GM12878 (cell line): Measurements from ENCODE around the gene ANKRD11. TPM values are rescaled to one million over a fixed set of nuclear protein-coding genes. Genes with fewer than 3 reads are reported as not detected.

ENCODE experiments used
- BCLAF1 ChIP-seq: fragments of 450-650 bp; IDR thresholded peaks from 2 replicates; pipeline ENCODE4 v1.6.1; 2017; ENCODE audit warnings: antibody characterized with exemption, mild to moderate bottlenecking, moderate library complexity
- CBFB ChIP-seq: IDR thresholded peaks from 2 replicates; pipeline ENCODE4 v1.6.1; 2016; ENCODE audit warnings: antibody characterized with exemption, low read depth
- CHD1 ChIP-seq: IDR thresholded peaks from 2 replicates; pipeline ENCODE4 v1.6.1; 2012; ENCODE audit warnings: low read depth, low read length, improper control_type of control experiment
- E2F4 ChIP-seq: IDR thresholded peaks from 2 replicates; pipeline ENCODE4 v1.6.1; 2012; ENCODE audit warnings: low read depth, low read length, improper control_type of control experiment
- EED ChIP-seq: sonication (generic); IDR thresholded peaks from 2 replicates; pipeline ENCODE4 v1.6.1; 2016; ENCODE audit warnings: antibody characterized with exemption, low read depth
- FOS ChIP-seq: IDR thresholded peaks from 3 replicates; pipeline ENCODE4 v1.6.1; 2011; ENCODE audit warnings: borderline replicate concordance; ENCODE audit not compliant: insufficient read length; ENCODE audit errors: extremely low read depth
- HDAC6 ChIP-seq: fragments of 200-600 bp; sonication (generic); IDR thresholded peaks from one replicate; pipeline ENCODE4 v1.8.0; 2017; ENCODE audit warnings: antibody characterized with exemption; ENCODE audit not compliant: unreplicated experiment
- HDGF ChIP-seq: fragments of 450-650 bp; IDR thresholded peaks from 2 replicates; pipeline ENCODE4 v1.6.1; 2016; ENCODE audit warnings: antibody characterized with exemption
- MLLT1 ChIP-seq: fragments of 450-650 bp; IDR thresholded peaks from 2 replicates; pipeline ENCODE4 v1.6.1; 2016; ENCODE audit warnings: mild to moderate bottlenecking
- NFYA ChIP-seq: IDR thresholded peaks from 2 replicates; pipeline ENCODE4 v1.6.1; 2011; ENCODE audit warnings: low read depth, mild to moderate bottlenecking, low read length, improper control_type of control experiment, borderline replicate concordance
- POLR2A ChIP-seq: IDR thresholded peaks from 2 replicates; pipeline ENCODE4 v1.6.1; 2011; ENCODE audit warnings: low read depth, mild to moderate bottlenecking, low read length
- POU2F2 ChIP-seq: IDR thresholded peaks from 3 replicates; pipeline ENCODE4 v1.6.1; 2011; ENCODE audit warnings: low read depth, mild to moderate bottlenecking, low read length, borderline replicate concordance
- SREBF1 ChIP-seq: IDR thresholded peaks from 2 replicates; pipeline ENCODE4 v1.6.1; 2012; ENCODE audit warnings: mild to moderate bottlenecking, low read length
- YBX1 ChIP-seq: fragments of 450-650 bp; IDR thresholded peaks from 2 replicates; pipeline ENCODE4 v1.6.1; 2016; ENCODE audit warnings: antibody characterized with exemption
- YY1 ChIP-seq: IDR thresholded peaks from 2 replicates; pipeline ENCODE4 v1.6.1; 2011; ENCODE audit warnings: low read depth, mild to moderate bottlenecking, low read length
- polyA plus RNA-seq, 11 experiments: library from polyadenylated mRNA; depleted of rRNA in 4 of 11; unstranded in 6 of 11; stranded (reverse) in 5 of 11; fragments of >200 nt; fragmentation: Nextera tagmentation in 4 of 11; fragmentation: Illumina TruSeq in 1 of 11; extraction: Ambion mirVana in 4 of 11; extraction: Trizol in 1 of 11; gene quantifications; 1 replicate in 1 of 11; 2 replicates in 10 of 11; pipeline versions ENCODE4 v1.2.1 to v1.2.3, GENCODE V29; 2011 to 2016; ENCODE audit warnings: inconsistent platforms in 2 of 11, missing spikeins in 2 of 11, low read depth in 1 of 11
- total RNA-seq, 4 experiments: library from RNA; depleted of rRNA in 3 of 4; stranded (reverse); fragments of >200 nt in 3 of 4; fragmentation: Illumina TruSeq in 1 of 4; extraction: Trizol in 1 of 4; gene quantifications; 2 replicates each; pipeline versions ENCODE4 v1.2.1 to v1.2.3, GENCODE V29; 2013 to 2021
- TF ChIP-seq, protein P1 (sequence below): fragments of 150-350 bp; IDR thresholded peaks from 2 replicates; pipeline ENCODE4 v1.6.1; 2016; ENCODE audit warnings: low read depth, low read length

Gene ANKRD11
- total and polyA plus RNA-seq, 10 of the 15 experiments (the other 5 are each of a cell fraction or from before 2014, with no cell fraction given), result 5.1 to 103 (median 27.4) TPM

DNA sequence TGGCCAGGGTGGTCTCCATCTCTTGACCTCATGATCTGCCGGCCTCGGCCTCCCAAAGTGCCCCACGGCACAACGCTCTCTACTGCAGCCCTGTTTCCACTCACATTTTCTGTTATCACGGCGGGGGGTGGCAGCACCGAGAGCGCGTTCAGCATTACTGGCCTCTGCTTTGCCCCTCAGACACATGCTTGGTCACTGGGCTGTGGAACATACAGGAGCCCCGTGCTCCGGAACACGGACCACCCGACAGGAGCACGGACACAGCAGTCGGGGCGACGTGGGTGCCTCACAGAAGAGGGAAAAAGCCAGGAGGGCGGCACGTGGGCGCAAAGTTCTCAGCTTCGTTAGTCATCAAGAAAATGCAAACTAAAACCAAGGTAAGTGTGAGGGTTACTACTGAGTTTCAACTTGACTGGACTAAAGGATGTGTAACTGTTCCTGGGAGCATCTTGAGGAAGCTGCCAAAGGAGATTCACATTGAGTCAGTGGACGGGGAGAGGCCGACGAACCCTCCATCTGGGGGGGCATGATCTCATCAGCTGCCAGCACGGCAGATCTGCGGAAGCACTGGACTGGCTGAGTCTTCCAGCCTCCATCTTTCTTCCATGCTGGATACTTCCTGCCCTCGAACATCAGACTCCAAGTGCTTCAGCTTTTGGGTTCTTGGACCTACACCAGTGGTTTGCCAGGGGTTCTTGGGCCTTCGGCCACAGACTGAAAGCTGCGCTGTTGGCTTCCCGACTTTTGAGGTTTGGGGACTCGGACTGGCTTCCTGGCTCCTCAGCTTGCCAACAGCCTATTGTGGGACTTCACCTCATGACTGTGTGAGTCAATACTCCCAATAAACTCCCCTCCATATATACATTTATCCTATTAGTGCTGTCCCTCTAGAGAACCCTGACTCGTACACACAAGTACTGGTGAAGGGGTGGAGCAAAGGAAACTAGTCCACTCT lies 166.0 kb downstream of the ANKRD11 start (continued):
- TF ChIP-seq MLLT1 (0 out of 2 replicates have a peak, but pooled peaks have one; percentile 30), SREBF1 (no peak), FOS (no peak), POLR2A (no peak), E2F4 (no peak), EED (peak; percentile 100), POU2F2 (peak; percentile 80; the same call in 2 of the 3 replicates), CBFB (no peak), YBX1 (no peak), NFYA (no peak), CHD1 (no peak), YY1 (peak; percentile 77), HDGF (no peak), BCLAF1 (no peak), HDAC6 (no peak)
- TF ChIP-seq, protein P1, sequence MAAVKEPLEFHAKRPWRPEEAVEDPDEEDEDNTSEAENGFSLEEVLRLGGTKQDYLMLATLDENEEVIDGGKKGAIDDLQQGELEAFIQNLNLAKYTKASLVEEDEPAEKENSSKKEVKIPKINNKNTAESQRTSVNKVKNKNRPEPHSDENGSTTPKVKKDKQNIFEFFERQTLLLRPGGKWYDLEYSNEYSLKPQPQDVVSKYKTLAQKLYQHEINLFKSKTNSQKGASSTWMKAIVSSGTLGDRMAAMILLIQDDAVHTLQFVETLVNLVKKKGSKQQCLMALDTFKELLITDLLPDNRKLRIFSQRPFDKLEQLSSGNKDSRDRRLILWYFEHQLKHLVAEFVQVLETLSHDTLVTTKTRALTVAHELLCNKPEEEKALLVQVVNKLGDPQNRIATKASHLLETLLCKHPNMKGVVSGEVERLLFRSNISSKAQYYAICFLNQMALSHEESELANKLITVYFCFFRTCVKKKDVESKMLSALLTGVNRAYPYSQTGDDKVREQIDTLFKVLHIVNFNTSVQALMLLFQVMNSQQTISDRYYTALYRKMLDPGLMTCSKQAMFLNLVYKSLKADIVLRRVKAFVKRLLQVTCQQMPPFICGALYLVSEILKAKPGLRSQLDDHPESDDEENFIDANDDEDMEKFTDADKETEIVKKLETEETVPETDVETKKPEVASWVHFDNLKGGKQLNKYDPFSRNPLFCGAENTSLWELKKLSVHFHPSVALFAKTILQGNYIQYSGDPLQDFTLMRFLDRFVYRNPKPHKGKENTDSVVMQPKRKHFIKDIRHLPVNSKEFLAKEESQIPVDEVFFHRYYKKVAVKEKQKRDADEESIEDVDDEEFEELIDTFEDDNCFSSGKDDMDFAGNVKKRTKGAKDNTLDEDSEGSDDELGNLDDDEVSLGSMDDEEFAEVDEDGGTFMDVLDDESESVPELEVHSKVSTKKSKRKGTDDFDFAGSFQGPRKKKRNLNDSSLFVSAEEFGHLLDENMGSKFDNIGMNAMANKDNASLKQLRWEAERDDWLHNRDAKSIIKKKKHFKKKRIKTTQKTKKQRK, result no peak
